Effector memory CD4-positive, alpha-beta T cell (primary cell): Measurements from ENCODE around the gene SLC9A3.

Source experiments
- DNase-seq, 3 donors: peaks; one replicate each; pipeline ENCODE4 v3.0.0-alpha.2; 2020
- H3K27ac ChIP-seq: 2 replicates; pipeline ENCODE4 v1.7.0; 2013; ENCODE audit warnings: mild to moderate bottlenecking, low read length, moderate library complexity; ENCODE audit not compliant: insufficient read depth, poor library complexity, severe bottlenecking
- H3K27me3 ChIP-seq: replicated peaks from 2 replicates; pipeline ENCODE4 v1.7.0; 2013; ENCODE audit warnings: mild to moderate bottlenecking, low read length; ENCODE audit not compliant: insufficient read depth, control insufficient read depth, poor library complexity, severe bottlenecking
- H3K36me3 ChIP-seq: 2 replicates; pipeline ENCODE4 v1.7.0; 2013; ENCODE audit warnings: mild to moderate bottlenecking, low read length, moderate library complexity; ENCODE audit not compliant: control insufficient read depth, insufficient read depth
- H3K4me1 ChIP-seq: 2 replicates; pipeline ENCODE4 v1.7.0; 2013; ENCODE audit warnings: low read length, mild to moderate bottlenecking; ENCODE audit not compliant: control insufficient read depth, insufficient read depth, poor library complexity, severe bottlenecking
- H3K4me3 ChIP-seq: 2 replicates; pipeline ENCODE4 v1.7.0; 2013; ENCODE audit warnings: low read length, low read depth, mild to moderate bottlenecking; ENCODE audit not compliant: insufficient read depth, poor library complexity, severe bottlenecking
- H3K9me3 ChIP-seq: 2 replicates; pipeline ENCODE4 v1.7.0; 2013; ENCODE audit warnings: mild to moderate bottlenecking, low read length, moderate library complexity; ENCODE audit not compliant: control insufficient read depth

The SLC9A3 gene

DNA sequence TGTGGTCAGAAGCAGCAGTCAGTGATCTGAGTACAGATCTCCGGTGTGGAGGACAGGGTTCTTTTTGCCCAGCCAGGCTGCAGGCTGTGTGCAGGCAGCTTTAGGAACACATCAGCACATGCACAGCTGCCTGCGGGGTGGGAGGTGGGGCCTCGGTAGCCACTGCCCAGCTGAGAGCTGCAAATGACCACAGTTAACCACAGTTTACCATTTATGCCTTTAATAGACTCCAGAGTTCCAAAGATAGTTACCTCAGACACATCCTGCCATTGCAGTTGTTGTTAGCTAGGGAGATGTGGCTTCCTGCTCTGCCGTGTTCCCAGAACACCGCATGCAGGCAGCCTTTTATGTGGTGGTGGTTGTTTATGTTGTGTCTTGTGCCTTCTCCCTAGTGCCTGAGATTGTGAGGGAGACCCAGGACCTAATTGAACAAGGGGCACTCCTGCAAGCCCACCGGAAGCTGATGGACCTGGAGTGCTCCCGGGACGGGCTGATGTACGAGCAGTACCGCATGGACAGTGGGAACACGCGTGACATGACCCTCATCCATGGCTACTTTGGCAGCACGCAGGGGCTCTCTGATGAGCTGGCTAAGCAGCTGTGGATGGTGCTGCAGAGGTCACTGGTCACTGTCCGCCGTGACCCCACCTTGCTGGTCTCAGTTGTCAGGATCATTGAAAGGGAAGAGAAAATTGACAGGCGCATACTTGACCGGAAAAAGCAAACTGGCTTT lies 71.1 kb downstream of the SLC9A3 start:
- Histone ChIP-seq H3K4me1 (no peaks in the 10 kb centered on the region), H3K27me3 (no peaks in the 10 kb centered on the region), H3K27ac (no peak overlapping the region), H3K36me3 (peaks cover 81% of the 10 kb centered on the region), H3K9me3 (peaks cover 5% of the 10 kb centered on the region), H3K4me3 (no peak overlapping the region)
- no peak for DNase-seq

GRCh38 chr5:451587-452458 lies 72.4 kb downstream of the SLC9A3 start:
- H3K36me3 ChIP-seq: peaks cover 79% of the 10 kb centered on the region
- no peak for DNase-seq
- no peak overlapping the region for H3K27ac ChIP-seq
- no peaks in the 10 kb centered on the region for H3K4me1 ChIP-seq
- H3K27me3 ChIP-seq: no peaks in the 10 kb centered on the region
- H3K4me3 ChIP-seq: no peak overlapping the region
- peaks cover 5% of the 10 kb centered on the region for H3K9me3 ChIP-seq

GRCh38 chr5:449151-449550 lies 75.1 kb downstream of the SLC9A3 start:
- peaks cover 65% of the 10 kb centered on the region for H3K36me3 ChIP-seq

DNA sequence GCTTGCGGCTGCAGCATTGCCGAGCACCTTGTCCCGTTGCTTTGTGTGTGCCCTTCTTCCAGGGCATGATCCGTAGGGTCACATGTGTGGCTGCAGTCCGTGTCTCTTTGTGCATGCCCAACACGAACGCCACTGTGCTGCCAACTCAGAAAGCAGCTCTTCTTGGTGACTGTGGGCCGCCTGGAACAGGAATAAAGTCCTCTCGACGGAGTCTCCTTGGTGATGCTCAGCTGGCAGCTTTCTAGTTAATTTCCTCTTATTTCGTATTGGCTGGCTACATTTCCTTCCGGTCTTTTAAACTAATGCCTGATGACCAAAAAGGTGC lies 75.5 kb downstream of the SLC9A3 start:
- Histone ChIP-seq H3K27me3 (no peaks in the 10 kb centered on the region), H3K9me3 (peaks cover 5% of the 10 kb centered on the region), H3K4me3 (no peak overlapping the region), H3K27ac (no peak overlapping the region), H3K36me3 (peaks cover 61% of the 10 kb centered on the region), H3K4me1 (peaks cover 6% of the 10 kb centered on the region)
- DNase-seq: no peak

More at GRCh38 chr5:449151-449550, 75.1 kb downstream of the SLC9A3 start:
- no peak for DNase-seq
- no peaks in the 10 kb centered on the region for H3K27me3 ChIP-seq
- H3K4me3 ChIP-seq: no peak overlapping the region
- no peak overlapping the region for H3K27ac ChIP-seq
- H3K9me3 ChIP-seq: peaks cover 5% of the 10 kb centered on the region
- peaks cover 2% of the 10 kb centered on the region for H3K4me1 ChIP-seq

- peaks cover 5% of the 10 kb centered on the region for H3K9me3 ChIP-seq
- H3K4me3 ChIP-seq: no peak overlapping the region
- no peak overlapping the region for H3K27ac ChIP-seq
- peaks cover 10% of the 10 kb centered on the region for H3K4me1 ChIP-seq
- no peaks in the 10 kb centered on the region for H3K27me3 ChIP-seq
- no peak for DNase-seq
- peaks cover 56% of the 10 kb centered on the region for H3K36me3 ChIP-seq
Measured at GRCh38 chr5:448061-448765, 76.0 kb downstream of the SLC9A3 start.

DNA sequence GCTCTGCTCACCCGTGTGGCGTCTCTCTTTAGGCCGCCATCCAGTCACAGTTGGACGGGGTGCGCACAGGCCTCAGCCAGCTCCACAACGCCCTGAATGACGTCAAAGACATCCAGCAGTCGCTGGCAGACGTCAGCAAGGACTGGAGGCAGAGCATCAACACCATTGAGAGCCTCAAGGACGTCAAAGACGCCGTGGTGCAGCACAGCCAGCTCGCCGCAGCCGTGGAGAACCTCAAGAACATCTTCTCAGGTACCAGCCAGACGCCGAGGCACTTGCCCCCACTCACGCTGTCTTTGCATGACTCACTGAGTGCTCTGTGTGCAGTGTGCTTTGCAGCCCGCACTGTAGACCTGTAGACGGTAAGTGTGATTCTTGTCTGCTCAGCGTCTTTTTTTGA lies 76.7 kb downstream of the SLC9A3 start:
- H3K4me1 ChIP-seq: peaks cover 10% of the 10 kb centered on the region

DNA sequence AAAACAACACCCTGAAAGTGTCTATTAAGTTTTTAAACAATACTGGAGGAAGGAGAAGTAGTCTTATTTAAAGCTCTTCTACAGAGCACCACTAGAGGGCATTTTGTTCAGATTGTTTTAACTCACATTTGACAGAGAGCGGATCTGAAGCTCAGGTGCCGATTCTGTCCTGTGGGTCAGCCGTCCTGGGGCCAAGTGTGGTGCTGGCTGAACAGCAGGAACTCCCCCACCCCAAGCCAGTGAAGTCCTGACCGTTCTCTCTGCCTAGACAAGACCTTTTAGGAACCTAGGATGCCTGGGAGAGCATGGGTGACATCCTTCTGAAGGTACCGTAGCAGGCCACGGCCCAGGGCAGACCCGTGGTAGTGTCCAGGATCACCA lies 77.4 kb downstream of the SLC9A3 start:
- Histone ChIP-seq H3K27me3 (no peaks in the 10 kb centered on the region), H3K27ac (no peak overlapping the region), H3K4me3 (no peak overlapping the region), H3K4me1 (peaks cover 16% of the 10 kb centered on the region), H3K9me3 (peaks cover 1% of the 10 kb centered on the region), H3K36me3 (peaks cover 43% of the 10 kb centered on the region)
- no peak for DNase-seq

More for the DNA sequence above, 76.7 kb downstream of the SLC9A3 start:
- Histone ChIP-seq H3K9me3 (peaks cover 5% of the 10 kb centered on the region), H3K36me3 (peaks cover 50% of the 10 kb centered on the region), H3K27me3 (no peaks in the 10 kb centered on the region), H3K4me3 (no peak overlapping the region), H3K27ac (no peak overlapping the region)
- no peak for DNase-seq

- H3K4me3 ChIP-seq: no peak overlapping the region
- H3K27me3 ChIP-seq: no peaks in the 10 kb centered on the region
- H3K4me1 ChIP-seq: peaks cover 17% of the 10 kb centered on the region
- H3K36me3 ChIP-seq: peaks cover 37% of the 10 kb centered on the region
- DNase-seq: no peak
- no peaks in the 10 kb centered on the region for H3K9me3 ChIP-seq
- H3K27ac ChIP-seq: no peak overlapping the region
Measured at GRCh38 chr5:446066-446882, 78.0 kb downstream of the SLC9A3 start.

GRCh38 chr5:445591-445990 lies 78.7 kb downstream of the SLC9A3 start:
- Histone ChIP-seq H3K4me1 (peaks cover 17% of the 10 kb centered on the region), H3K27ac (no peak overlapping the region), H3K4me3 (no peak overlapping the region), H3K9me3 (no peaks in the 10 kb centered on the region), H3K36me3 (peaks cover 32% of the 10 kb centered on the region), H3K27me3 (no peaks in the 10 kb centered on the region)
- no peak for DNase-seq
